A549 (cell line): ENCODE data around the gene RTP2. TPM values are rescaled to one million over a fixed set of nuclear protein-coding genes. Genes with fewer than 3 reads are reported as not detected.

ENCODE experiments used
- ATAC-seq, 2 experiments: fragments of 200-7000 bp in 1 of 2; fragments of >200 bp in 1 of 2; cut with Nextera tagmentation in 1 of 2; cut with Tn5 transposase in 1 of 2; 3 replicates each; pipeline versions ENCODE4 v1.8.0 to v1.9.1; 2018 to 2020; ENCODE audit warnings: mild to moderate bottlenecking in 1 of 2, moderate library complexity in 1 of 2
- CTCF ChIA-PET: fragments of 300-600 bp; sonication (Branson Sonifier 250); formaldehyde crosslinking; extraction: SDS; loops from one replicate; lab custom pipeline; 2021; ENCODE audit warnings: antibody characterized with exemption, inconsistent platforms; lab: Yijun Ruan, JAX
- POLR2A ChIA-PET: fragments of 350-600 bp; formaldehyde crosslinking; extraction: SDS; loops from one replicate; lab custom pipeline; 2021; ENCODE audit warnings: antibody characterized with exemption, inconsistent platforms; lab: Yijun Ruan, JAX
- DNase-seq, 2 experiments: peaks; one replicate each; pipeline versions ENCODE4 v3.0.0 to v3.0.0-alpha.2; 2011 to 2016; ENCODE audit warnings: low read depth in 1 of 2, low spot score in 1 of 2
- FAIRE-seq: peaks from 2 replicates; lab custom pipeline; 2011; peaks lifted over from hg19 to GRCh38; lab: Jason Lieb, UNC
- H3K27ac ChIP-seq, 2 experiments: fragments of >200 bp; sonication (Bioruptor Twin); formaldehyde crosslinking; 3 replicates each; pipeline ENCODE4 v1.5.1; 2016 to 2017
- H3K4me1 ChIP-seq: fragments of >200 bp; sonication (Bioruptor Twin); formaldehyde crosslinking; 3 replicates; pipeline ENCODE4 v1.6.1; 2016
- H3K4me2 ChIP-seq: fragments of >200 bp; sonication (Bioruptor Twin); formaldehyde crosslinking; 3 replicates; pipeline ENCODE4 v1.6.1; 2016
- H3K4me3 ChIP-seq: fragments of >200 bp; sonication (Bioruptor Twin); formaldehyde crosslinking; 3 replicates; pipeline ENCODE4 v1.5.1; 2016
- H3K9me3 ChIP-seq: fragments of >200 bp; sonication (Bioruptor Twin); formaldehyde crosslinking; 3 replicates; pipeline ENCODE4 v1.6.1; 2016
- BHLHE40 ChIP-seq: IDR thresholded peaks from 2 replicates; pipeline ENCODE4 v1.6.1; 2012; ENCODE audit warnings: low read depth, low read length, inconsistent platforms
- CBX8 ChIP-seq: fragments of 200-600 bp; sonication (generic); IDR thresholded peaks from 2 replicates; pipeline ENCODE4 v1.6.1; 2016
- CEBPB ChIP-seq, 2 experiments: fragments of >200 bp in 1 of 2; sonication (Bioruptor Twin) in 1 of 2; formaldehyde crosslinking in 1 of 2; IDR thresholded peaks; 2 replicates each; pipeline ENCODE4 v1.6.1; 2012 to 2016
- CHD4 ChIP-seq: fragments of 200-600 bp; sonication (generic); IDR thresholded peaks from 2 replicates; pipeline ENCODE4 v1.6.1; 2016; ENCODE audit warnings: antibody characterized with exemption, mild to moderate bottlenecking, borderline replicate concordance
- ESRRA ChIP-seq: fragments of 150-350 bp; IDR thresholded peaks from 2 replicates; pipeline ENCODE4 v1.6.1; 2014; ENCODE audit warnings: mild to moderate bottlenecking, low read length, borderline replicate concordance
- FOSL2 ChIP-seq, 2 experiments: fragments of 450-650 bp in 1 of 2; fragments of >200 bp in 1 of 2; sonication (Bioruptor Twin) in 1 of 2; formaldehyde crosslinking; IDR thresholded peaks; 2 replicates each; pipeline versions ENCODE4 v1.5.0 to v1.6.1; 2016 to 2020; ENCODE audit warnings: mild to moderate bottlenecking in 1 of 2, moderate library complexity in 1 of 2
- FOXS1 ChIP-seq: fragments of 250-450 bp; sonication (Bioruptor Pico); IDR thresholded peaks from 2 replicates; pipeline ENCODE4 v1.5.0; 2020; ENCODE audit warnings: mild to moderate bottlenecking, moderate library complexity
- GATA3 ChIP-seq: IDR thresholded peaks from 2 replicates; pipeline ENCODE4 v1.6.1; 2012; ENCODE audit warnings: borderline replicate concordance
- HOXA7 ChIP-seq: fragments of 250-450 bp; sonication (Bioruptor Pico); IDR thresholded peaks from 2 replicates; pipeline ENCODE4 v1.5.0; 2020; ENCODE audit warnings: mild to moderate bottlenecking, moderate library complexity
- HOXB13 ChIP-seq: fragments of 250-450 bp; sonication (Bioruptor Pico); IDR thresholded peaks from 2 replicates; pipeline ENCODE4 v1.5.0; 2020; ENCODE audit warnings: low read depth, mild to moderate bottlenecking, moderate library complexity
- KDM1A ChIP-seq: fragments of 200-600 bp; sonication (generic); IDR thresholded peaks from 2 replicates; pipeline ENCODE4 v1.6.1; 2016; ENCODE audit warnings: low read depth, mild to moderate bottlenecking
- KDM5A ChIP-seq: fragments of 200-600 bp; sonication (generic); IDR thresholded peaks from 2 replicates; pipeline ENCODE4 v1.6.1; 2016; ENCODE audit warnings: antibody characterized with exemption, mild to moderate bottlenecking
- MAZ ChIP-seq: fragments of 150-350 bp; IDR thresholded peaks from 2 replicates; pipeline ENCODE4 v1.6.1; 2014; ENCODE audit warnings: antibody characterized with exemption, low read depth, low read length, borderline replicate concordance
- MYC ChIP-seq: IDR thresholded peaks from 2 replicates; pipeline ENCODE4 v1.6.1; 2012; ENCODE audit warnings: mild to moderate bottlenecking, inconsistent platforms, low read length, improper control_type of control experiment, borderline replicate concordance
- NFE2L2 ChIP-seq: fragments of 150-350 bp; conservative IDR thresholded peaks from 2 replicates; pipeline ENCODE4 v1.6.1; 2014; ENCODE audit warnings: low read length
- POLR2A ChIP-seq: IDR thresholded peaks from 2 replicates; pipeline ENCODE4 v1.6.1; 2012; ENCODE audit warnings: mild to moderate bottlenecking, low read length
- RAD21 ChIP-seq, 2 experiments: fragments of >200 bp in 1 of 2; sonication (Bioruptor Twin) in 1 of 2; formaldehyde crosslinking in 1 of 2; IDR thresholded peaks in 1 of 2; conservative IDR thresholded peaks in 1 of 2; 2 replicates in 1 of 2; 3 replicates in 1 of 2; pipeline ENCODE4 v1.6.1; 2012 to 2018; ENCODE audit warnings: inconsistent platforms in 1 of 2
- SMC3 ChIP-seq: fragments of >200 bp; sonication (Bioruptor Twin); formaldehyde crosslinking; IDR thresholded peaks from 3 replicates; pipeline ENCODE4 v1.6.1; 2018; ENCODE audit warnings: inconsistent platforms
- TFCP2L1 ChIP-seq: fragments of 250-450 bp; sonication (Bioruptor Pico); IDR thresholded peaks from 2 replicates; pipeline ENCODE4 v1.5.0; 2021; ENCODE audit warnings: mild to moderate bottlenecking
- TP53 ChIP-seq: fragments of 250-450 bp; sonication (Bioruptor Pico); IDR thresholded peaks from 2 replicates; pipeline ENCODE4 v1.5.0; 2021; ENCODE audit warnings: mild to moderate bottlenecking, moderate library complexity
- ZNF302 ChIP-seq: fragments of 250-450 bp; sonication (Bioruptor Pico); IDR thresholded peaks from 2 replicates; pipeline ENCODE4 v1.9.0; 2021; ENCODE audit warnings: inconsistent platforms, mild to moderate bottlenecking, moderate library complexity
- WGBS: methylation state at CpG from one replicate; pipeline ENCODE4 v1.1.6; 2017; ENCODE audit errors: missing lambda C conversion rate; 5-methylcytosine and 5-hydroxymethylcytosine counted together
- polyA plus RNA-seq, 4 experiments: library from polyadenylated mRNA; depleted of rRNA in 3 of 4; stranded (reverse); fragments of >200 nt; fragmentation: RNase III in 1 of 4; extraction: RNeasy Plus Mini Kit Qiagen cat#74134 plus additional on column Dnase treatment in 1 of 4; gene quantifications; 2 replicates in 3 of 4; 3 replicates in 1 of 4; pipeline ENCODE4 v1.2.3, GENCODE V29; 2011 to 2017
- TF ChIP-seq, protein P1 (sequence below): IDR thresholded peaks from 2 replicates; pipeline ENCODE4 v1.6.1; 2012
- TF ChIP-seq, protein P2 (sequence below): fragments of >200 bp; sonication (Bioruptor Twin); formaldehyde crosslinking; IDR thresholded peaks from 2 replicates; pipeline ENCODE4 v1.6.1; 2016
- TF ChIP-seq, protein P3 (sequence below): fragments of >200 bp; sonication (Bioruptor Twin); formaldehyde crosslinking; IDR thresholded peaks from 3 replicates; pipeline ENCODE4 v1.5.1; 2016
- TF ChIP-seq, protein P4 (sequence below): fragments of >200 bp; sonication (Bioruptor Twin); formaldehyde crosslinking; IDR thresholded peaks from 3 replicates; pipeline ENCODE4 v1.6.1; 2016

Gene RTP2
- polyA plus RNA-seq, 2 of the 4 experiments (the other 2 are of a cell fraction) = not detected

DNA sequence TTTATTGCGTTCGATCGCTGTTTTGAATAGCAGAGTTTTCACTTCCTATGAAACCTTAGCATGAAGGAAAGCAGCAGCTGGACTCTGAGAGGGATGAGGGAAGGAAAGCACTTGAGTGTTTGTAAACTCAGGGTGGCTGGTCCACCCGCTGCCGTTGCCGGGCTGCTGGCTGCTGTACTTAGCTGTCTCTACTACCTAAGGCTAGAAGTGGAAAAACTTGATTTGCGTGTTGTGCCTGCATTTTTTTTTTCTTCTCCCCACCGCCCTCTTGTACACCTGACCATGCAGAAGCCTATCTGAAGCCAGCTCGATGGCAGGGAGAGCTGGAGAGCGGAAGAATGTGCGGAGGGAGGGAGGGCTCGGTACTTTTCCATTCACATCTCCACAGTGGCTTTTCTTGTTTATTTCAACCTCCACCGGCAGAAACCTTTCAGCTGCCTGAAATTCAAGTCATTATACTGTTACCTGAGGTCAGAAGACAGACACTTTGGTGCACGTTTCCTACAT lies 47.7 kb upstream of the RTP2 start:
- peak; percentile 16 to 66 for DNase-seq
- TF ChIP-seq CBX8 = no peak
- 0 out of 3 replicates have a peak, but pooled peaks have one; percentile 2 for TF ChIP-seq SMC3
- TF ChIP-seq, protein P1, sequence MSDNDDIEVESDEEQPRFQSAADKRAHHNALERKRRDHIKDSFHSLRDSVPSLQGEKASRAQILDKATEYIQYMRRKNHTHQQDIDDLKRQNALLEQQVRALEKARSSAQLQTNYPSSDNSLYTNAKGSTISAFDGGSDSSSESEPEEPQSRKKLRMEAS = 0 out of 2 replicates have a peak, but pooled peaks have one; percentile 16
- TF ChIP-seq FOSL2 (IDR thresholded peaks at IDR 0.05) = no peak
- no peak for TF ChIP-seq FOSL2 (CRISPR knock-in tag; IDR thresholded peaks at IDR 0.05)
- TF ChIP-seq, protein P2, sequence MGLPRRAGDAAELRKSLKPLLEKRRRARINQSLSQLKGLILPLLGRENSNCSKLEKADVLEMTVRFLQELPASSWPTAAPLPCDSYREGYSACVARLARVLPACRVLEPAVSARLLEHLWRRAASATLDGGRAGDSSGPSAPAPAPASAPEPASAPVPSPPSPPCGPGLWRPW = no peak
- TF ChIP-seq TP53 = no peak
- TF ChIP-seq ZNF302 (CRISPR knock-in tag) = no peak
- TF ChIP-seq, all 56 proteins: peak for 2
- peaks cover 45% of the 10 kb centered on the region for H3K4me1 ChIP-seq
- peak; percentile 68 to 69; a peak in 5 of 6 replicates for ATAC-seq
- FAIRE-seq = no peak
- H3K4me3 ChIP-seq = peak overlapping the region; percentile 44
- H3K27ac ChIP-seq = peak overlapping the region; percentile 71 to 73
- H3K4me2 ChIP-seq = peak overlapping the region; percentile 85
- POLR2A ChIA-PET = interaction anchor here (0.9 kb wide), 1 partner anchor 405 kb away, joined by 3 read pairs; no protein-coding TSS in a partner anchor
- CTCF ChIA-PET = interaction anchor here (0.7 to 2.0 kb wide), 4 partner anchors 9 to 1205 kb away, joined by 3 to 12 read pairs (median 4); no protein-coding TSS in a partner anchor
- no peaks in the 10 kb centered on the region for H3K9me3 ChIP-seq
- 2% methylated on average over 14 of the region's 14 CpGs for WGBS

DNA sequence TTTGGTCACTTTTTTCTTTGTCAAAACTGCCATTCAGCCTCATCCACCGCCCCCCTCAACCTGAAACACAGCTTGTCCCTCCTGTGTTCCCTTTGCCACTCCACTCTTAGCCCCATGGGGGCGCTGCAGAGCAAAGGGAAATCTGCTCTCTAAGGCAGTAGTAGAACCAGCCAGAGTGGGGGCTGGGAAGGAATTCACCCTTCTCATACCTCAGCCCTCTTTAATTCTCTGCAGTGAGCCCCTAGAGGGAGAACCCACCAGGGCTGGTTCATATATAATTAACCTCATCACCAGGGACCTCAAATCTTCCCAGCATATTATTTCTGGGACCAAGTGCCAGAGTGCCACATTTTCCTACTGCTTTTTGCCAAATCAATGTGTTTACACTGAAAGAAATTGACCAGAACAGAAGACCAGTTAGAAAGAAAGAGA lies 45.7 kb upstream of the RTP2 start:
- POLR2A ChIA-PET = interaction anchor here (1.3 kb wide), 1 partner anchor 405 kb away, joined by 4 read pairs; the partner anchor contains the start of gene LPP
- FAIRE-seq = no peak
- 0% methylated on average over 2 of the region's 2 CpGs for WGBS
- peak overlapping the region; percentile 38; the same call in 2 of the 3 replicates for H3K4me2 ChIP-seq
- peaks cover 48% of the 10 kb centered on the region for H3K4me1 ChIP-seq
- H3K27ac ChIP-seq = peak overlapping the region; percentile 45 to 71; a peak in 4 of 6 replicates
- no peaks in the 10 kb centered on the region for H3K9me3 ChIP-seq
- DNase-seq = peak; percentile 41 to 67
- H3K4me3 ChIP-seq = no peak overlapping the region
- CTCF ChIA-PET = interaction anchor here (0.6 to 1.5 kb wide), 16 partner anchors 10 to 1214 kb away, joined by 3 to 5 read pairs (median 3); no protein-coding TSS in a partner anchor
- peak; percentile 17 to 68; a peak in 3 of 6 replicates for ATAC-seq
- no peak for TF ChIP-seq TFCP2L1
- TF ChIP-seq, protein P1 = no peak
- no peak for TF ChIP-seq BHLHE40
- TF ChIP-seq HOXB13 (CRISPR knock-in tag) = no peak
- no peak for TF ChIP-seq HOXA7 (CRISPR knock-in tag)
- TF ChIP-seq KDM1A = no peak
- TF ChIP-seq SMC3 = peak; percentile 82
- TF ChIP-seq, protein P3, sequence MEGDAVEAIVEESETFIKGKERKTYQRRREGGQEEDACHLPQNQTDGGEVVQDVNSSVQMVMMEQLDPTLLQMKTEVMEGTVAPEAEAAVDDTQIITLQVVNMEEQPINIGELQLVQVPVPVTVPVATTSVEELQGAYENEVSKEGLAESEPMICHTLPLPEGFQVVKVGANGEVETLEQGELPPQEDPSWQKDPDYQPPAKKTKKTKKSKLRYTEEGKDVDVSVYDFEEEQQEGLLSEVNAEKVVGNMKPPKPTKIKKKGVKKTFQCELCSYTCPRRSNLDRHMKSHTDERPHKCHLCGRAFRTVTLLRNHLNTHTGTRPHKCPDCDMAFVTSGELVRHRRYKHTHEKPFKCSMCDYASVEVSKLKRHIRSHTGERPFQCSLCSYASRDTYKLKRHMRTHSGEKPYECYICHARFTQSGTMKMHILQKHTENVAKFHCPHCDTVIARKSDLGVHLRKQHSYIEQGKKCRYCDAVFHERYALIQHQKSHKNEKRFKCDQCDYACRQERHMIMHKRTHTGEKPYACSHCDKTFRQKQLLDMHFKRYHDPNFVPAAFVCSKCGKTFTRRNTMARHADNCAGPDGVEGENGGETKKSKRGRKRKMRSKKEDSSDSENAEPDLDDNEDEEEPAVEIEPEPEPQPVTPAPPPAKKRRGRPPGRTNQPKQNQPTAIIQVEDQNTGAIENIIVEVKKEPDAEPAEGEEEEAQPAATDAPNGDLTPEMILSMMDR = peak; percentile 79
- no peak for TF ChIP-seq ESRRA
- TF ChIP-seq CEBPB (IDR thresholded peaks at IDR 0.05) = no peak
- TF ChIP-seq GATA3 = no peak; the same call in 1 of the 2 replicates
- TF ChIP-seq MAZ = no peak
- TF ChIP-seq MYC = no peak
- no peak for TF ChIP-seq KDM5A
- TF ChIP-seq NFE2L2 = no peak
- TF ChIP-seq CHD4 = no peak
- no peak for TF ChIP-seq POLR2A
- TF ChIP-seq RAD21 (conservative IDR thresholded peaks at IDR 0.05 in 1 of 2, IDR thresholded peaks at IDR 0.05 in 1 of 2) = peak; percentile 89 to 94
- TF ChIP-seq, protein P4, sequence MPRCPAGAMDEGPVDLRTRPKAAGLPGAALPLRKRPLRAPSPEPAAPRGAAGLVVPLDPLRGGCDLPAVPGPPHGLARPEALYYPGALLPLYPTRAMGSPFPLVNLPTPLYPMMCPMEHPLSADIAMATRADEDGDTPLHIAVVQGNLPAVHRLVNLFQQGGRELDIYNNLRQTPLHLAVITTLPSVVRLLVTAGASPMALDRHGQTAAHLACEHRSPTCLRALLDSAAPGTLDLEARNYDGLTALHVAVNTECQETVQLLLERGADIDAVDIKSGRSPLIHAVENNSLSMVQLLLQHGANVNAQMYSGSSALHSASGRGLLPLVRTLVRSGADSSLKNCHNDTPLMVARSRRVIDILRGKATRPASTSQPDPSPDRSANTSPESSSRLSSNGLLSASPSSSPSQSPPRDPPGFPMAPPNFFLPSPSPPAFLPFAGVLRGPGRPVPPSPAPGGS = no peak
- TF ChIP-seq FOXS1 (CRISPR knock-in tag) = no peak
